IMR-90 (cell line): ENCODE results near the gene RARB. TPM values are rescaled to one million over a fixed set of nuclear protein-coding genes. Genes with fewer than 3 reads are reported as not detected.

Experiments used
- ATAC-seq: fragments of 200-7000 bp; cut with Tn5 transposase; 2 replicates; pipeline ENCODE4 v1.9.1; 2020; ENCODE audit warnings: low read depth, mild to moderate bottlenecking, moderate library complexity
- BruUV-seq: library from RNA; stranded (reverse); fragments of 400-500 nt; replicated peaks from 2 replicates; lab custom pipeline; 2021; lab: Mats Ljungman, UMichigan
- CTCF ChIA-PET: fragments of 300-600 bp; formaldehyde crosslinking; extraction: SDS; loops from one replicate; lab custom pipeline; 2021; ENCODE audit warnings: antibody characterized with exemption; lab: Yijun Ruan, JAX
- POLR2A ChIA-PET: fragments of 300-600 bp; sonication (Branson Sonifier 250); formaldehyde crosslinking; loops from one replicate; lab custom pipeline; 2022; ENCODE audit warnings: antibody characterized with exemption; ENCODE audit not compliant: unreplicated experiment; lab: Charles Lee
- DNase-seq: peaks from one replicate; pipeline ENCODE4 v3.0.0; 2013
- H2AFZ ChIP-seq: replicated peaks from 2 replicates; pipeline ENCODE3; 2013; ENCODE audit warnings: low read length, mild to moderate bottlenecking; ENCODE audit not compliant: poor library complexity
- H2AK5ac ChIP-seq: 2 replicates; pipeline ENCODE4 v1.6.1; 2013; ENCODE audit warnings: low read depth, low read length, inconsistent platforms
- H2AK9ac ChIP-seq: replicated peaks from 2 replicates; pipeline ENCODE3; 2013; ENCODE audit warnings: mild to moderate bottlenecking, low read depth, low read length, moderate library complexity; ENCODE audit not compliant: poor library complexity
- H2BK120ac ChIP-seq: 2 replicates; pipeline ENCODE4 v1.6.1; 2013; ENCODE audit warnings: low read depth, low read length, inconsistent platforms
- H2BK15ac ChIP-seq: 3 replicates; pipeline ENCODE4 v1.6.1; 2013; ENCODE audit warnings: low read depth, low read length, inconsistent platforms
- H2BK20ac ChIP-seq: 2 replicates; pipeline ENCODE4 v1.6.1; 2013; ENCODE audit warnings: low read depth, mild to moderate bottlenecking, inconsistent platforms, low read length, moderate library complexity
- H2BK5ac ChIP-seq: 2 replicates; pipeline ENCODE4 v1.6.1; 2013; ENCODE audit warnings: mild to moderate bottlenecking, low read depth, low read length, inconsistent platforms; ENCODE audit not compliant: poor library complexity, severe bottlenecking
- H3K14ac ChIP-seq: replicated peaks from 2 replicates; pipeline ENCODE4 v1.6.1; 2013; ENCODE audit warnings: low read depth, low read length, inconsistent platforms
- H3K18ac ChIP-seq: 2 replicates; pipeline ENCODE4 v1.6.1; 2013; ENCODE audit warnings: low read depth, low read length, control low read depth
- H3K23ac ChIP-seq: 2 replicates; pipeline ENCODE4 v1.6.1; 2013; ENCODE audit warnings: low read depth, low read length, inconsistent platforms
- H3K27ac ChIP-seq: 2 replicates; pipeline ENCODE4 v1.5.1; 2013; ENCODE audit warnings: mild to moderate bottlenecking, control low read depth, low read length; ENCODE audit not compliant: insufficient read depth
- H3K27me3 ChIP-seq: 2 replicates; pipeline ENCODE4 v1.6.1; 2013; ENCODE audit warnings: low read length; ENCODE audit not compliant: control insufficient read depth, insufficient read depth
- H3K36me3 ChIP-seq: 2 replicates; pipeline ENCODE4 v1.6.1; 2013; ENCODE audit warnings: low read length, mixed read lengths; ENCODE audit not compliant: control insufficient read depth, insufficient read depth
- H3K4ac ChIP-seq: 2 replicates; pipeline ENCODE4 v1.6.1; 2013; ENCODE audit warnings: low read depth, low read length, inconsistent platforms
- H3K4me1 ChIP-seq: 2 replicates; pipeline ENCODE4 v1.6.1; 2013; ENCODE audit warnings: low read length, mixed read lengths; ENCODE audit not compliant: control insufficient read depth, insufficient read depth
- H3K4me2 ChIP-seq: 2 replicates; pipeline ENCODE4 v1.6.1; 2013; ENCODE audit warnings: low read depth, mild to moderate bottlenecking, control low read depth, low read length, moderate library complexity
- H3K4me3 ChIP-seq: 2 replicates; pipeline ENCODE4 v1.5.1; 2013; ENCODE audit warnings: low read depth, mild to moderate bottlenecking, control low read depth, low read length, moderate library complexity; ENCODE audit not compliant: insufficient read depth
- H3K56ac ChIP-seq: 2 replicates; pipeline ENCODE4 v1.6.1; 2013; ENCODE audit warnings: low read length, inconsistent platforms; ENCODE audit not compliant: insufficient read depth; ENCODE audit errors: extremely low read depth
- H3K79me1 ChIP-seq, 2 experiments: 2 replicates each; pipeline ENCODE4 v1.6.1; 2013; ENCODE audit warnings: low read length in 2 of 2, inconsistent platforms in 1 of 2, low read depth in 1 of 2
- H3K9ac ChIP-seq: 2 replicates; pipeline ENCODE4 v1.6.1; 2013; ENCODE audit warnings: low read depth, low read length, control low read depth
- H3K9me1 ChIP-seq: 2 replicates; pipeline ENCODE4 v1.6.1; 2013; ENCODE audit warnings: low read length, inconsistent platforms; ENCODE audit not compliant: insufficient read depth
- H3K9me3 ChIP-seq: 2 replicates; pipeline ENCODE4 v1.6.1; 2013; ENCODE audit warnings: low read length; ENCODE audit not compliant: control insufficient read depth, insufficient read depth
- H4K20me1 ChIP-seq: 2 replicates; pipeline ENCODE4 v1.6.1; 2013; ENCODE audit warnings: low read length, inconsistent platforms; ENCODE audit not compliant: insufficient read depth
- H4K5ac ChIP-seq: 2 replicates; pipeline ENCODE4 v1.6.1; 2013; ENCODE audit warnings: mild to moderate bottlenecking, low read depth, low read length, control low read depth
- H4K8ac ChIP-seq, 2 experiments: 2 replicates each; pipeline ENCODE4 v1.6.1; 2013; ENCODE audit warnings: low read depth in 2 of 2, low read length in 2 of 2, control low read depth in 1 of 2, inconsistent platforms in 1 of 2
- H4K91ac ChIP-seq: 2 replicates; pipeline ENCODE4 v1.6.1; 2013; ENCODE audit warnings: low read depth, low read length, inconsistent platforms; ENCODE audit not compliant: insufficient read depth
- CEBPB ChIP-seq: IDR thresholded peaks from 2 replicates; pipeline ENCODE4 v1.6.1; 2012; ENCODE audit warnings: low read depth, low read length, improper control_type of control experiment
- CHD1 ChIP-seq: IDR thresholded peaks from 2 replicates; pipeline ENCODE4 v1.6.1; 2012; ENCODE audit warnings: low read depth, low read length, improper control_type of control experiment
- FOS ChIP-seq: fragments of 150-350 bp; IDR thresholded peaks from 2 replicates; pipeline ENCODE4 v1.6.1; 2016; ENCODE audit warnings: low read depth, low read length
- MAFK ChIP-seq: IDR thresholded peaks from 2 replicates; pipeline ENCODE4 v1.6.1; 2012; ENCODE audit warnings: low read depth, low read length, improper control_type of control experiment
- MAZ ChIP-seq: IDR thresholded peaks from 2 replicates; pipeline ENCODE4 v1.6.1; 2012; ENCODE audit warnings: low read depth, mild to moderate bottlenecking, low read length, improper control_type of control experiment, moderate library complexity, borderline replicate concordance
- MXI1 ChIP-seq: IDR thresholded peaks from 2 replicates; pipeline ENCODE4 v1.6.1; 2012; ENCODE audit warnings: low read depth, mild to moderate bottlenecking, low read length, moderate library complexity, borderline replicate concordance
- NFE2L2 ChIP-seq: fragments of 150-350 bp; IDR thresholded peaks from 2 replicates; pipeline ENCODE4 v1.6.1; 2016; ENCODE audit warnings: low read depth, mild to moderate bottlenecking, low read length
- POLR2A ChIP-seq: IDR thresholded peaks from 2 replicates; pipeline ENCODE4 v1.6.1; 2012; ENCODE audit warnings: mild to moderate bottlenecking, low read depth, low read length
- RAD21 ChIP-seq: IDR thresholded peaks from 2 replicates; pipeline ENCODE4 v1.6.1; 2012; ENCODE audit warnings: low read length, improper control_type of control experiment
- RCOR1 ChIP-seq: IDR thresholded peaks from 2 replicates; pipeline ENCODE4 v1.6.1; 2012; ENCODE audit warnings: mild to moderate bottlenecking, low read length, improper control_type of control experiment; ENCODE audit not compliant: insufficient replicate concordance
- RFX5 ChIP-seq: IDR thresholded peaks from 2 replicates; pipeline ENCODE4 v1.8.0; 2012; ENCODE audit warnings: low read depth, mild to moderate bottlenecking, low read length, moderate library complexity
- SMC3 ChIP-seq: fragments of 150-350 bp; IDR thresholded peaks from 2 replicates; pipeline ENCODE4 v1.6.1; 2016; ENCODE audit warnings: low read depth, mild to moderate bottlenecking, antibody characterized with exemption, low read length, moderate library complexity
- WGBS, 2 experiments: methylation state at CpG; one replicate each; pipeline versions ENCODE4 v1.1.5 to v1.1.7; 2013; ENCODE audit warnings: missing lambda C conversion rate in 2 of 2; ENCODE audit not compliant: insufficient read length in 1 of 2; ENCODE audit errors: extremely low coverage in 2 of 2; 5-methylcytosine and 5-hydroxymethylcytosine counted together
- dilution Hi-C: fragments of 300-500 bp; cut with HindIII; formaldehyde crosslinking; loops from one replicate; pipeline ENCODE4 v1.14.3; 2018; ENCODE audit warnings: low sequenced_read_pairs; ENCODE audit not compliant: unreplicated experiment
- in situ Hi-C: fragments of 300-500 bp; cut with MboI; formaldehyde crosslinking; loops from 3 replicates; pipeline ENCODE4 v1.14.3; 2019; ENCODE audit warnings: low sequenced_read_pairs, inconsistent platforms, mixed read lengths
- intact Hi-C: fragments of 100-400 bp; cut with micrococcal nuclease; formaldehyde crosslinking; loops from 2 replicates; pipeline ENCODE4 v1.10.0; 2022
- polyA plus RNA-seq, 3 experiments: library from polyadenylated mRNA; depleted of rRNA; stranded (reverse); fragments of >200 nt; gene quantifications; 2 replicates each; pipeline ENCODE4 v1.2.3, GENCODE V29; 2012; ENCODE audit warnings: low replicate concordance in 1 of 3
- total RNA-seq: library from RNA; depleted of rRNA; stranded (reverse); fragments of >200 nt; gene quantifications from 2 replicates; pipeline ENCODE4 v1.2.3, GENCODE V29; 2012
- TF ChIP-seq, protein P1 (sequence below): fragments of 150-350 bp; IDR thresholded peaks from 2 replicates; pipeline ENCODE4 v1.6.1; 2017; ENCODE audit warnings: mild to moderate bottlenecking, antibody characterized with exemption, low read length, low read depth
- TF ChIP-seq, protein P2 (sequence below): conservative IDR thresholded peaks from 2 replicates; pipeline ENCODE4 v1.5.1; 2012; ENCODE audit warnings: mild to moderate bottlenecking, low read depth, low read length, improper control_type of control experiment
- TF ChIP-seq, protein P3 (sequence below): fragments of 150-350 bp; IDR thresholded peaks from 2 replicates; pipeline ENCODE4 v1.6.1; 2016; ENCODE audit warnings: low read depth, mild to moderate bottlenecking, low read length, moderate library complexity, borderline replicate concordance

Gene RARB
- total and polyA plus RNA-seq, 2 of the 4 experiments (the other 2 are of a cell fraction), result 0.53 to 1.4 TPM

DNA sequence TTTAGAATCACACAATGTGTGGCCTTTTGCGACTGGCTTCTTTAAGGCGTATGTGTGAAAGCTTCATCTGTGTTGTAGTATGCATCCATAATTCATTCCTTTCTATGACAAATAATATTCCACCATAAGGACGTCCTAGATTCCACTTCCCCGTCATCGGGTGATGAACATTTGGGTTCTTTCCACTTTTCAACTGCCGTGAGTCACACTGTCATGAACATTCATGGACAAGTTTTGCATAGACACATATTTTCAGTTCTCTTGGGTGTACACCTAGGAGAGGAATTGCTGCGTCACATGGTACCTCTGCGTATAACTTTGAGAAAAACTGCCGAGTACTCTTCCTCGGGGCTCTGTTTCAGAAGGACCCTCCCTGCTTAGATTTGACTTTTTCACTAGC, 139.3 kb downstream of the RARB start:
- Histone ChIP-seq H3K4me3 (no peak overlapping the region), H4K8ac (no peak overlapping the region), H3K18ac (no peak overlapping the region), H3K4me2 (no peak overlapping the region), H3K4me1 (no peaks in the 10 kb centered on the region), H2BK5ac (no peak overlapping the region), H2AK5ac (no peak overlapping the region), H4K91ac (no peak overlapping the region), H3K23ac (no peak overlapping the region), H2BK20ac (no peak overlapping the region), H2AFZ (no peak overlapping the region), H2BK120ac (no peak overlapping the region), H3K27ac (no peak overlapping the region), H3K79me1 (no peaks in the 10 kb centered on the region), H3K36me3 (no peaks in the 10 kb centered on the region), H4K5ac (no peak overlapping the region), H3K27me3 (no peaks in the 10 kb centered on the region), H3K9me3 (no peaks in the 10 kb centered on the region), H3K4ac (no peak overlapping the region), H3K56ac (no peak overlapping the region), H3K9ac (no peak overlapping the region), H3K9me1 (no peaks in the 10 kb centered on the region), H3K14ac (no peak overlapping the region), H4K20me1 (no peaks in the 10 kb centered on the region), H2AK9ac (no peak overlapping the region), H2BK15ac (no peak overlapping the region)
- no TSS peak for BruUV-seq
- in situ Hi-C loops, result no loop called here
- intact Hi-C loops, result no loop called here
- ATAC-seq, result no peak
- ChIA-PET POLR2A (no interaction called here), CTCF (interaction anchor here (0.6 kb wide), 1 partner anchor 202 kb away, joined by 5 read pairs; no protein-coding TSS in a partner anchor)
- no peak for DNase-seq
- dilution Hi-C loops, result no loop called here
- TF ChIP-seq CHD1 (no peak), CEBPB (no peak), RFX5 (no peak), POLR2A (no peak), FOS (no peak), RCOR1 (no peak), MAFK (no peak), SMC3 (no peak), NFE2L2 (no peak), MAZ (no peak), RAD21 (no peak), MXI1 (no peak)
- TF ChIP-seq, protein P1, sequence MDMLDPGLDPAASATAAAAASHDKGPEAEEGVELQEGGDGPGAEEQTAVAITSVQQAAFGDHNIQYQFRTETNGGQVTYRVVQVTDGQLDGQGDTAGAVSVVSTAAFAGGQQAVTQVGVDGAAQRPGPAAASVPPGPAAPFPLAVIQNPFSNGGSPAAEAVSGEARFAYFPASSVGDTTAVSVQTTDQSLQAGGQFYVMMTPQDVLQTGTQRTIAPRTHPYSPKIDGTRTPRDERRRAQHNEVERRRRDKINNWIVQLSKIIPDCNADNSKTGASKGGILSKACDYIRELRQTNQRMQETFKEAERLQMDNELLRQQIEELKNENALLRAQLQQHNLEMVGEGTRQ, result no peak
- TF ChIP-seq, protein P2, sequence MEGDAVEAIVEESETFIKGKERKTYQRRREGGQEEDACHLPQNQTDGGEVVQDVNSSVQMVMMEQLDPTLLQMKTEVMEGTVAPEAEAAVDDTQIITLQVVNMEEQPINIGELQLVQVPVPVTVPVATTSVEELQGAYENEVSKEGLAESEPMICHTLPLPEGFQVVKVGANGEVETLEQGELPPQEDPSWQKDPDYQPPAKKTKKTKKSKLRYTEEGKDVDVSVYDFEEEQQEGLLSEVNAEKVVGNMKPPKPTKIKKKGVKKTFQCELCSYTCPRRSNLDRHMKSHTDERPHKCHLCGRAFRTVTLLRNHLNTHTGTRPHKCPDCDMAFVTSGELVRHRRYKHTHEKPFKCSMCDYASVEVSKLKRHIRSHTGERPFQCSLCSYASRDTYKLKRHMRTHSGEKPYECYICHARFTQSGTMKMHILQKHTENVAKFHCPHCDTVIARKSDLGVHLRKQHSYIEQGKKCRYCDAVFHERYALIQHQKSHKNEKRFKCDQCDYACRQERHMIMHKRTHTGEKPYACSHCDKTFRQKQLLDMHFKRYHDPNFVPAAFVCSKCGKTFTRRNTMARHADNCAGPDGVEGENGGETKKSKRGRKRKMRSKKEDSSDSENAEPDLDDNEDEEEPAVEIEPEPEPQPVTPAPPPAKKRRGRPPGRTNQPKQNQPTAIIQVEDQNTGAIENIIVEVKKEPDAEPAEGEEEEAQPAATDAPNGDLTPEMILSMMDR, result no peak
- TF ChIP-seq, protein P3, sequence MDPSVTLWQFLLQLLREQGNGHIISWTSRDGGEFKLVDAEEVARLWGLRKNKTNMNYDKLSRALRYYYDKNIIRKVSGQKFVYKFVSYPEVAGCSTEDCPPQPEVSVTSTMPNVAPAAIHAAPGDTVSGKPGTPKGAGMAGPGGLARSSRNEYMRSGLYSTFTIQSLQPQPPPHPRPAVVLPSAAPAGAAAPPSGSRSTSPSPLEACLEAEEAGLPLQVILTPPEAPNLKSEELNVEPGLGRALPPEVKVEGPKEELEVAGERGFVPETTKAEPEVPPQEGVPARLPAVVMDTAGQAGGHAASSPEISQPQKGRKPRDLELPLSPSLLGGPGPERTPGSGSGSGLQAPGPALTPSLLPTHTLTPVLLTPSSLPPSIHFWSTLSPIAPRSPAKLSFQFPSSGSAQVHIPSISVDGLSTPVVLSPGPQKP, result no peak
- WGBS, 2 experiments, result 85% methylated on average over 8 of the region's 10 CpGs; no CpG with 5 or more reads in 1 of the 2 experiments
